Testis (tissue), 3 donors: Measurements from ENCODE around the gene EXOC3L4. TPM values are rescaled to one million over a fixed set of nuclear protein-coding genes. Genes with fewer than 3 reads are reported as not detected.

Source experiments
- DNase-seq: peaks from one replicate; pipeline ENCODE4 v3.0.0-alpha.2; 2019
- H3K27ac ChIP-seq, 2 donors: fragments of 200-600 bp; sonication (generic); one replicate each; pipeline ENCODE4 v1.5.1; 2019
- H3K27me3 ChIP-seq: fragments of 200-600 bp; sonication (generic); one replicate; pipeline ENCODE4 v1.5.1; 2019
- H3K36me3 ChIP-seq: fragments of 200-600 bp; sonication (generic); one replicate; pipeline ENCODE4 v1.5.1; 2017; ENCODE audit warnings: low read depth; ENCODE audit errors: missing control alignments
- H3K4me1 ChIP-seq: fragments of 200-600 bp; sonication (generic); one replicate; pipeline ENCODE4 v1.5.1; 2019
- H3K4me3 ChIP-seq, 2 donors: fragments of 200-600 bp; sonication (generic); one replicate each; pipeline ENCODE4 v1.5.1; 2017 to 2019
- H3K9me3 ChIP-seq: fragments of 200-600 bp; sonication (generic); one replicate; pipeline ENCODE4 v1.5.1; 2017
- CTCF ChIP-seq, 3 experiments: fragments of 450-650 bp in 2 of 3; fragments of 200-600 bp in 1 of 3; sonication (generic) in 1 of 3; IDR thresholded peaks; one replicate each; pipeline ENCODE4 v1.5.1; 2016 to 2019; ENCODE audit warnings: antibody characterized with exemption in 3 of 3, mild to moderate bottlenecking in 2 of 3, moderate library complexity in 1 of 3
- POLR2A ChIP-seq: fragments of 450-650 bp; IDR thresholded peaks from one replicate; pipeline ENCODE4 v1.6.1; 2017; ENCODE audit warnings: antibody characterized with exemption, mild to moderate bottlenecking, moderate library complexity
- WGBS, 2 donors: methylation state at CpG; one replicate each; pipeline ENCODE4 v1.1.5; 2018; 5-methylcytosine and 5-hydroxymethylcytosine counted together
- intact Hi-C: fragments of 100-400 bp; cut with DNase I; formaldehyde crosslinking; loops from one replicate; pipeline ENCODE4 v1.15.1; 2023; ENCODE audit warnings: low total_unique reads
- polyA plus RNA-seq: library from polyadenylated mRNA; stranded (reverse); fragments of 350-450 nt; fragmentation: Illumina TruSeq; extraction: RNeasy Lipid Tissue Mini Kit (QIAGEN cat#74804); gene quantifications from one replicate; pipeline ENCODE4 v1.2.3, GENCODE V29; 2014; ENCODE audit warnings: low read depth, low replicate concordance; ENCODE audit not compliant: insufficient read depth
- total RNA-seq, 2 donors: library from RNA; depleted of rRNA; stranded (reverse); fragments of >200 nt; gene quantifications; one replicate each; pipeline ENCODE4 v1.2.3, GENCODE V29; 2016

The EXOC3L4 gene
- total and polyA plus RNA-seq, 3 donors from 2014 or later: 1.0 to 2.4 (median 2.4) TPM

- intact Hi-C loops: no loop called here
- Histone ChIP-seq H3K27ac (peak overlapping the region; percentile 94 to 95), H3K4me1 (peaks cover 28% of the 10 kb centered on the region)
Measured at GRCh38 chr14:103055695-103056094, 38.8 kb upstream of the EXOC3L4 start.

GRCh38 chr14:103056322-103057027 lies 38.0 kb upstream of the EXOC3L4 start:
- Histone ChIP-seq H3K27ac (peak overlapping the region; percentile 94 to 95), H3K27me3 (no peaks in the 10 kb centered on the region), H3K36me3 (no peaks in the 10 kb centered on the region), H3K4me3 (peak overlapping the region; percentile 90 to 99), H3K4me1 (peaks cover 28% of the 10 kb centered on the region), H3K9me3 (no peaks in the 10 kb centered on the region)
- 2 to 3% methylated on average over 29 to 43 of the region's 50 CpGs for WGBS, 2 donors
- intact Hi-C loops: no loop called here
- TF ChIP-seq CTCF (IDR thresholded peaks at IDR 0.05) (no peak), POLR2A (no peak)
- DNase-seq: peak; percentile 85

More at GRCh38 chr14:103055695-103056094, 38.8 kb upstream of the EXOC3L4 start:
- Histone ChIP-seq H3K4me3 (peak overlapping the region; percentile 90 to 99), H3K36me3 (no peaks in the 10 kb centered on the region), H3K27me3 (no peaks in the 10 kb centered on the region), H3K9me3 (no peaks in the 10 kb centered on the region)
- WGBS, 2 donors: 15 to 22% methylated on average over 8 of the region's 8 CpGs
- TF ChIP-seq CTCF (IDR thresholded peaks at IDR 0.05) (no peak), POLR2A (no peak)
- peak; percentile 51 for DNase-seq

- no peak for DNase-seq
- TF ChIP-seq CTCF (IDR thresholded peaks at IDR 0.05) (no peak), POLR2A (no peak)
- WGBS, 2 donors: 0% methylated on average over 31 of the region's 53 CpGs; no CpG with 5 or more reads in 1 of the 2 donors
- intact Hi-C loops: no loop called here
- Histone ChIP-seq H3K4me3 (peak overlapping the region; percentile 90 to 99), H3K9me3 (no peaks in the 10 kb centered on the region), H3K4me1 (peaks cover 28% of the 10 kb centered on the region), H3K27me3 (no peaks in the 10 kb centered on the region), H3K27ac (peak overlapping the region; percentile 94 to 95), H3K36me3 (no peaks in the 10 kb centered on the region)
Measured at GRCh38 chr14:103057028-103057371, 37.5 kb upstream of the EXOC3L4 start.

- H3K4me1 ChIP-seq: peaks cover 28% of the 10 kb centered on the region
- WGBS, 2 donors: 2% methylated on average over 69 of the region's 113 CpGs; no CpG with 5 or more reads in 1 of the 2 donors
- H3K9me3 ChIP-seq: no peaks in the 10 kb centered on the region
- no peak for TF ChIP-seq CTCF (IDR thresholded peaks at IDR 0.05)
- no peak for TF ChIP-seq POLR2A
- intact Hi-C loops: no loop called here
- H3K27me3 ChIP-seq: no peaks in the 10 kb centered on the region
- no peaks in the 10 kb centered on the region for H3K36me3 ChIP-seq
- peak within 1 kb of the TSS; percentile 90 to 99 for H3K4me3 ChIP-seq
- H3K27ac ChIP-seq: peak within 1 kb of the TSS; percentile 94 to 95
- DNase-seq: peak; percentile 91
Measured at GRCh38 chr14:103057372-103058163, 37.0 kb upstream of the EXOC3L4 start, which contains the start of gene CDC42BPB. CDC42BPB (minus strand) TSS chr14:103057549; CDS start chr14:103057173, 376 bp downstream.
